Pancreas (tissue), 10 donors: Measurements from ENCODE around the gene NR1H4. TPM values are rescaled to one million over a fixed set of nuclear protein-coding genes. Genes with fewer than 3 reads are reported as not detected.

Source experiments
- ATAC-seq, 4 donors: fragments of 200-7000 bp; cut with Tn5 transposase; one replicate each; pipeline versions ENCODE4 v1.8.0 to v1.9.1; 2020; ENCODE audit warnings: mild to moderate bottlenecking in 4 of 4, moderate library complexity in 4 of 4
- DNase-seq, 6 donors: peaks; one replicate each; pipeline ENCODE4 v3.0.0-alpha.2; 2020
- FAIRE-seq: peaks from 2 replicates; lab custom pipeline; 2012; peaks lifted over from hg19 to GRCh38; lab: Jason Lieb, UNC
- H3K27ac ChIP-seq, 4 donors: fragments of 200-600 bp; sonication (generic); 1 replicate in 3 of 4; 2 replicates in 1 of 4; pipeline versions ENCODE4 v1.5.0 to v1.8.0; 2020
- H3K27me3 ChIP-seq, 4 donors: fragments of 200-600 bp; one replicate each; pipeline ENCODE4 v1.8.0; 2021
- H3K36me3 ChIP-seq, 3 donors: fragments of 200-600 bp; sonication (generic) in 1 of 3; one replicate each; pipeline versions ENCODE4 v1.5.0 to v1.8.0; 2020 to 2021
- H3K4me1 ChIP-seq, 3 donors: fragments of 200-600 bp; one replicate each; pipeline ENCODE4 v1.8.0; 2021
- H3K4me3 ChIP-seq, 4 donors: fragments of 200-600 bp; sonication (generic) in 2 of 4; one replicate each; pipeline versions ENCODE4 v1.5.0 to v1.8.0; 2020 to 2021
- H3K9me3 ChIP-seq, 4 donors: fragments of 200-600 bp; one replicate each; pipeline ENCODE4 v1.8.0; 2021
- WGBS, 2 donors: extraction: QIAGEN DNeasy Blood & Tissue Kit; methylation state at CpG; one replicate each; pipeline ENCODE4 v1.1.7; 2013; 5-methylcytosine and 5-hydroxymethylcytosine counted together
- intact Hi-C, 3 donors: fragments of 100-400 bp; cut with DNase I; formaldehyde crosslinking; loops; one replicate each; pipeline versions ENCODE4 v1.11.1 to v1.14.2; 2022
- polyA plus RNA-seq, 2 donors: library from polyadenylated mRNA; stranded (reverse); fragments of 200-250 nt; gene quantifications; one replicate each; pipeline ENCODE4 v1.2.3, GENCODE V29; 2013
- total RNA-seq, 6 donors: library from RNA; stranded (reverse); fragmentation: NEBNext Ultra II Directional in 4 of 6; extraction: Animal tissue kit (Norgen Biotek cat#: 25700) in 4 of 6; gene quantifications; one replicate each; pipeline versions ENCODE4 v1.2.1 to v1.2.4, GENCODE V29; 2021 to 2023
- TF ChIP-seq, protein P1 (sequence below), 4 donors: fragments of 200-600 bp; sonication (generic) in 3 of 4; IDR thresholded peaks; one replicate each; pipeline versions ENCODE4 v1.5.0 to v1.8.0; 2021; ENCODE audit warnings: antibody characterized with exemption in 4 of 4
- donor health status: healthy with polysubstance abuse.
- donor health status: DM: no; HTN: no; CAD: no; lungs with moderate emphysema.
- donor health status: DM: no; HTN: no; CAD: no.
- donor health status: control.
- donor health status: control.
- donor health status: Bipolar disorder and iron deficiency.
- donor health status: DM: yes; HTN: yes; CAD: no.
- donor health status: DM: no; HTN: no; CAD: no.
- donor health status: DM: no; HTN: no; CAD: no.
- donor health status: DM: yes; HTN: yes; CAD: no.

The NR1H4 gene
- total and polyA plus RNA-seq, 8 donors: 1.1 to 9.2 (median 2.8) TPM

GRCh38 chr12:100484891-100485471 is 11.3 kb downstream of the NR1H4 start:
- FAIRE-seq (no peak), DNase-seq (no peak), ATAC-seq (peak in 2 of 4 donors; percentile 34 to 55)
- intact Hi-C loops: no loop called here
- Histone ChIP-seq H3K9me3 (no peaks in the 10 kb centered on the region), H3K4me3 (no peak overlapping the region), H3K27ac (no peak overlapping the region), H3K4me1 (peaks cover 0 to 12% (median 0%) of the 10 kb centered on the region in 3 donors), H3K36me3 (no peaks in the 10 kb centered on the region), H3K27me3 (no peaks in the 10 kb centered on the region)
- TF ChIP-seq, protein P1, sequence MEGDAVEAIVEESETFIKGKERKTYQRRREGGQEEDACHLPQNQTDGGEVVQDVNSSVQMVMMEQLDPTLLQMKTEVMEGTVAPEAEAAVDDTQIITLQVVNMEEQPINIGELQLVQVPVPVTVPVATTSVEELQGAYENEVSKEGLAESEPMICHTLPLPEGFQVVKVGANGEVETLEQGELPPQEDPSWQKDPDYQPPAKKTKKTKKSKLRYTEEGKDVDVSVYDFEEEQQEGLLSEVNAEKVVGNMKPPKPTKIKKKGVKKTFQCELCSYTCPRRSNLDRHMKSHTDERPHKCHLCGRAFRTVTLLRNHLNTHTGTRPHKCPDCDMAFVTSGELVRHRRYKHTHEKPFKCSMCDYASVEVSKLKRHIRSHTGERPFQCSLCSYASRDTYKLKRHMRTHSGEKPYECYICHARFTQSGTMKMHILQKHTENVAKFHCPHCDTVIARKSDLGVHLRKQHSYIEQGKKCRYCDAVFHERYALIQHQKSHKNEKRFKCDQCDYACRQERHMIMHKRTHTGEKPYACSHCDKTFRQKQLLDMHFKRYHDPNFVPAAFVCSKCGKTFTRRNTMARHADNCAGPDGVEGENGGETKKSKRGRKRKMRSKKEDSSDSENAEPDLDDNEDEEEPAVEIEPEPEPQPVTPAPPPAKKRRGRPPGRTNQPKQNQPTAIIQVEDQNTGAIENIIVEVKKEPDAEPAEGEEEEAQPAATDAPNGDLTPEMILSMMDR (IDR thresholded peaks at IDR 0.05): no peak

- Histone ChIP-seq H3K9me3 (no peaks in the 10 kb centered on the region), H3K27me3 (no peaks in the 10 kb centered on the region), H3K4me3 (no peak overlapping the region), H3K4me1 (peaks cover 0 to 12% (median 0%) of the 10 kb centered on the region in 3 donors), H3K36me3 (no peaks in the 10 kb centered on the region), H3K27ac (no peak overlapping the region)
- FAIRE-seq: no peak
- TF ChIP-seq, protein P1 (IDR thresholded peaks at IDR 0.05): no peak
- ATAC-seq: no peak
- intact Hi-C loops: no loop called here
- no peak for DNase-seq
- 82 to 91% methylated on average over 5 of the region's 5 CpGs for WGBS, 2 donors
Observed at GRCh38 chr12:100485983-100486382, 12.3 kb downstream of the NR1H4 start.

GRCh38 chr12:100489251-100489820 is 15.7 kb downstream of the NR1H4 start:
- TF ChIP-seq, protein P1 (IDR thresholded peaks at IDR 0.05): no peak
- no peak for DNase-seq
- no peak overlapping the region for H3K27ac ChIP-seq
- H3K9me3 ChIP-seq: no peaks in the 10 kb centered on the region
- H3K27me3 ChIP-seq: no peaks in the 10 kb centered on the region
- no peaks in the 10 kb centered on the region for H3K36me3 ChIP-seq
- intact Hi-C loops: no loop called here
- H3K4me3 ChIP-seq: no peak overlapping the region
- H3K4me1 ChIP-seq: peaks cover 0 to 5% (median 0%) of the 10 kb centered on the region in 3 donors
- ATAC-seq: no peak
- no peak for FAIRE-seq
- 77 to 87% methylated on average over 3 of the region's 3 CpGs for WGBS, 2 donors

- ATAC-seq (no peak), FAIRE-seq (no peak), DNase-seq (no peak)
- TF ChIP-seq, protein P1 (IDR thresholded peaks at IDR 0.05): no peak
- intact Hi-C loops: no loop called here
- 74 to 77% methylated on average over 1 of the region's 1 CpG for WGBS, 2 donors
- H3K36me3 ChIP-seq: no peaks in the 10 kb centered on the region
- H3K4me3 ChIP-seq: no peak overlapping the region
- H3K4me1 ChIP-seq: no peaks in the 10 kb centered on the region
- no peaks in the 10 kb centered on the region for H3K9me3 ChIP-seq
- H3K27ac ChIP-seq: no peak overlapping the region
- H3K27me3 ChIP-seq: no peaks in the 10 kb centered on the region
Observed at GRCh38 chr12:100490056-100490455, 16.4 kb downstream of the NR1H4 start.

DNA sequence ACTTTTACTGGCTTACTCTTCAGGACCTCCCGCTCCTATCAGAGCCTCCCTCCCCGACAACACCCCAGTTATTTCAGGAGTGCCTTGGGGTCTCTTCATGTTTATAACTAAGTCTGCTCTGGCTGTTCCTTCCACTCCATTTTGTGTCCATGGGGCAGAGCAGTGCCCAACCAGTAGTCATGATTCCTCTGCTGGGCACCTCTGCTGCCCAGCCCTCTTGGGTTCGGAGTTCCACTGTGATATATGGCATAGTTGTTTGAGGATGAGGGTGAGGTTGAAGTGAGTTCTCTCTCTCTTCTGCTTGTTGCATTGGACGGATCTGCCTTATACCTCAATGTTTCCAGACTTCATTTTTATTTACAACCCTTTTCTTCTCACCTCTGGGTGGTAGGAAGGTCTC is 17.4 kb downstream of the NR1H4 start:
- ATAC-seq (no peak), FAIRE-seq (no peak), DNase-seq (no peak)
- Histone ChIP-seq H3K36me3 (no peaks in the 10 kb centered on the region), H3K4me3 (no peak overlapping the region), H3K27ac (no peak overlapping the region), H3K27me3 (no peaks in the 10 kb centered on the region), H3K9me3 (no peaks in the 10 kb centered on the region), H3K4me1 (no peaks in the 10 kb centered on the region)
- 60 to 77% methylated on average over 4 of the region's 4 CpGs for WGBS, 2 donors
- intact Hi-C loops: no loop called here
- TF ChIP-seq, protein P1 (IDR thresholded peaks at IDR 0.05): no peak
